ENCODE data around the gene POMGNT1. TPM values are rescaled to one million over a fixed set of nuclear protein-coding genes. Genes with fewer than 3 reads are reported as not detected.

POMGNT1 gene
- polyA plus RNA-seq, 1 donor (not counting 4 experiments of a cell fraction or from before 2014, with no cell fraction given), result 49.6 TPM

DNA sequence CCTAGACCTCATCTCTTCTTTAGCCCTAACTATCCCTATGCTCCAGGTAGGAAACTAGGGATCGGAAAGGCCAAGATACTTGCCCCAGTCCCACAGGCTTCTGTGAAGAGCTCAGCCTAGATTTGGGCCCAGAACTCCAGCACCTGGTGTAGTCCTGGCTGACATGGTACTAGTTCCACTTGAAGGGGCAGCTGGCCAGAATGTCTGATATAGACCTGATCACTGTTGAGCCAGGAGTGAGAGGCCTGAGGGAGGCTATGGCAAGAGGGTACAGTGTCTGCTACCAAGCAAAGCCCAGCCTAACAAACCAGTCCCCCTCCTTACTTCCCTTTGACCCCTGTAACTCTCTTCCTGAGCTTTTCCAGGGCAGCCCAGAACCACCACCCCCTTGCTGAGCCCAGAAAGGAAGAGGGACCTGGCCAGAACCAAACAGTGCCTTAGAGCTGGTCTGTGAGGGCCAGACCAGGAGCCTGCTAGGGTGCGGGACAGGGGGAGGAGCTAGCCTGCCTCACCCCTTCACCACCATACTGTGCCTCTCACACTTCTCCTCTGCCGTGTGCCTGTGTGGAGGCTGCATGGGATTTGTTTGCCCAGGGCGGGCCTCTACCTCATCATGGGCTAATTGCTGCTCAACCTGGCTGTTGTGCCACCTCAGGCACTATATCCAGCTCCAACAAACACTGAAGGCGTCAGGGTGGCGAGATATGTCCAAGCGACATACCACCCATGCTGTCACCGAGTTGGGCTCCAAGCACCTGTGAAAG, 10.9 kb downstream of the POMGNT1 start:
- H3K4me1 ChIP-seq (ENCODE audit: control insufficient read depth, extremely low read depth, insufficient read depth, low read length), result peaks cover 59% of the 10 kb centered on the region
- H3K9ac ChIP-seq (ENCODE audit: control insufficient read depth, extremely low read depth, insufficient read depth, low read length), result no peak overlapping the region
- no peak overlapping the region for H3K4me2 ChIP-seq (ENCODE audit: control insufficient read depth, extremely low read depth, insufficient read depth, low read depth, low read length)
- no peak overlapping the region for H3K4me3 ChIP-seq (ENCODE audit: control insufficient read depth in 2 of 3, extremely low read depth in 1 of 3, insufficient read depth in 2 of 3, low read depth in 1 of 3, low read length in 3 of 3)
- TF ChIP-seq, protein P1, sequence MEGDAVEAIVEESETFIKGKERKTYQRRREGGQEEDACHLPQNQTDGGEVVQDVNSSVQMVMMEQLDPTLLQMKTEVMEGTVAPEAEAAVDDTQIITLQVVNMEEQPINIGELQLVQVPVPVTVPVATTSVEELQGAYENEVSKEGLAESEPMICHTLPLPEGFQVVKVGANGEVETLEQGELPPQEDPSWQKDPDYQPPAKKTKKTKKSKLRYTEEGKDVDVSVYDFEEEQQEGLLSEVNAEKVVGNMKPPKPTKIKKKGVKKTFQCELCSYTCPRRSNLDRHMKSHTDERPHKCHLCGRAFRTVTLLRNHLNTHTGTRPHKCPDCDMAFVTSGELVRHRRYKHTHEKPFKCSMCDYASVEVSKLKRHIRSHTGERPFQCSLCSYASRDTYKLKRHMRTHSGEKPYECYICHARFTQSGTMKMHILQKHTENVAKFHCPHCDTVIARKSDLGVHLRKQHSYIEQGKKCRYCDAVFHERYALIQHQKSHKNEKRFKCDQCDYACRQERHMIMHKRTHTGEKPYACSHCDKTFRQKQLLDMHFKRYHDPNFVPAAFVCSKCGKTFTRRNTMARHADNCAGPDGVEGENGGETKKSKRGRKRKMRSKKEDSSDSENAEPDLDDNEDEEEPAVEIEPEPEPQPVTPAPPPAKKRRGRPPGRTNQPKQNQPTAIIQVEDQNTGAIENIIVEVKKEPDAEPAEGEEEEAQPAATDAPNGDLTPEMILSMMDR (optimal IDR thresholded peaks at IDR 0.05 in 1 of 3, IDR thresholded peaks at IDR 0.05 in 1 of 3, conservative IDR thresholded peaks at IDR 0.05 in 1 of 3; ENCODE audit: extremely low read depth in 1 of 3, insufficient read depth in 2 of 3, low read length in 3 of 3), result no peak
- TF ChIP-seq EZH2 (IDR thresholded peaks at IDR 0.05; ENCODE audit: low read length), result no peak
- peaks cover 6% of the 10 kb centered on the region for H3K79me2 ChIP-seq (ENCODE audit: control insufficient read depth, insufficient read depth, low read length)
- H3K27ac ChIP-seq (ENCODE audit: control insufficient read depth, insufficient read depth, low read length), result no peak overlapping the region
- H4K20me1 ChIP-seq (ENCODE audit: control insufficient read depth, extremely low read depth, insufficient read depth, low read length), result no peaks in the 10 kb centered on the region
- FAIRE-seq (no peak), DNase-seq (ENCODE audit: low read depth, low spot score) (no peak)
- no peaks in the 10 kb centered on the region for H3K27me3 ChIP-seq (ENCODE audit: control insufficient read depth, extremely low read depth, insufficient read depth, low read length)
- no peak overlapping the region for H2AFZ ChIP-seq (ENCODE audit: control insufficient read depth, low read length)
- peaks cover 8% of the 10 kb centered on the region for H3K9me1 ChIP-seq (ENCODE audit: control insufficient read depth, extremely low read depth, insufficient read depth, low read length)
- H3K36me3 ChIP-seq (ENCODE audit: control insufficient read depth in 2 of 2, extremely low read depth in 1 of 2, insufficient read depth in 2 of 2, low read length in 2 of 2), result peaks cover 33 to 35% of the 10 kb centered on the region in 2 experiments
- H3K9me3 ChIP-seq (ENCODE audit: control insufficient read depth, low read depth, low read length), result no peaks in the 10 kb centered on the region
- dilution Hi-C loops (cut with MboI; ENCODE audit: extremely low pct_ligation_motif_present, low sequenced_read_pairs), result loop anchor here (25.0 kb wide), 1 partner anchor 150 kb away; no protein-coding TSS in a partner anchor

DNA sequence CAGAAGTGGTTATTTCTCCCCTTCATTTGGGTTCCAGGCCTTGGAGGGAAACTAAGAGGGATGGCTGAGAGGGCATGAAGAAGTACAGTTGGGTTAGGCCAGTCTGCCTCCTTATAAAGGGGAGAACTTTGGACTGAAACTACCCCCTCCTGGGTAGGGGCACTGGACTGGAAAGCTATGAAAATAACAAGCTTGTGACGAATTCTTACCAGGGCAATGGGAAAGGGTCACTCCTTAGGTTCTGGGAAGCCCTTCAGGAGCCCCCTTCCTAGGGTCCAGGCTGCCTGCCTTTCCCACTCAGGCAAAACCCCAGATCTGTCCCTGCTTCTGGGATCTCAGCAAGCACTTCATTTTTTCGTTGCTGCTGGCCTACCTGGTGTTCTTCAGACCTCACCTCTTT, 12.2 kb downstream of the POMGNT1 start:
- peaks cover 6% of the 10 kb centered on the region for H3K79me2 ChIP-seq (ENCODE audit: control insufficient read depth, insufficient read depth, low read length)
- H3K27ac ChIP-seq (ENCODE audit: control insufficient read depth, insufficient read depth, low read length), result no peak overlapping the region
- peaks cover 71% of the 10 kb centered on the region for H3K4me1 ChIP-seq (ENCODE audit: control insufficient read depth, extremely low read depth, insufficient read depth, low read length)
- FAIRE-seq (no peak), DNase-seq (ENCODE audit: low read depth, low spot score) (no peak)
- H3K36me3 ChIP-seq (ENCODE audit: control insufficient read depth in 2 of 2, extremely low read depth in 1 of 2, insufficient read depth in 2 of 2, low read length in 2 of 2), result peaks cover 31 to 35% of the 10 kb centered on the region in 2 experiments
- no peaks in the 10 kb centered on the region for H3K27me3 ChIP-seq (ENCODE audit: control insufficient read depth, extremely low read depth, insufficient read depth, low read length)
- no peaks in the 10 kb centered on the region for H4K20me1 ChIP-seq (ENCODE audit: control insufficient read depth, extremely low read depth, insufficient read depth, low read length)
- no peak for TF ChIP-seq EZH2 (IDR thresholded peaks at IDR 0.05; ENCODE audit: low read length)
- TF ChIP-seq, protein P1 (optimal IDR thresholded peaks at IDR 0.05 in 1 of 3, IDR thresholded peaks at IDR 0.05 in 1 of 3, conservative IDR thresholded peaks at IDR 0.05 in 1 of 3; ENCODE audit: extremely low read depth in 1 of 3, insufficient read depth in 2 of 3, low read length in 3 of 3), result no peak
- H2AFZ ChIP-seq (ENCODE audit: control insufficient read depth, low read length), result no peak overlapping the region
- no peak overlapping the region for H3K9ac ChIP-seq (ENCODE audit: control insufficient read depth, extremely low read depth, insufficient read depth, low read length)
- H3K9me3 ChIP-seq (ENCODE audit: control insufficient read depth, low read depth, low read length), result no peaks in the 10 kb centered on the region
- H3K9me1 ChIP-seq (ENCODE audit: control insufficient read depth, extremely low read depth, insufficient read depth, low read length), result peaks cover 8% of the 10 kb centered on the region
- dilution Hi-C loops (cut with MboI; ENCODE audit: extremely low pct_ligation_motif_present, low sequenced_read_pairs), result loop anchor here (25.0 kb wide), 1 partner anchor 149 kb away; no protein-coding TSS in a partner anchor
- no peak overlapping the region for H3K4me2 ChIP-seq (ENCODE audit: control insufficient read depth, extremely low read depth, insufficient read depth, low read depth, low read length)
- no peak overlapping the region for H3K4me3 ChIP-seq (ENCODE audit: control insufficient read depth in 2 of 3, extremely low read depth in 1 of 3, insufficient read depth in 2 of 3, low read depth in 1 of 3, low read length in 3 of 3)
